Measurements from ENCODE around the gene TBRG4.
A peak's percentile ranks its signal among the peaks of the same experiment; 100 is the strongest.
"Not testable (repeated sequence)": the region's sequence is repeated elsewhere in the genome, so short reads cannot be mapped to it uniquely, and the experiment has no call there.

TBRG4 gene
- total RNA-seq, result 31.5 to 79.5 (median 56.7) reads per million in 18 experiments

GRCh38 chr7:45111298-45112223 is at the start of gene TBRG4:
Gene TBRG4 (minus strand): TSS chr7:45111697. CDS start chr7:45109237, 2,460 bp downstream.
- DNase-seq, result peak; percentile 97 to 98

- DNase-seq, result no peak
These were observed 49.6 kb upstream of the TBRG4 start for GRCh38 chr7:45161138-45161537.

GRCh38 chr7:45160417-45160881 is 49.0 kb upstream of the TBRG4 start:
- no peak for DNase-seq

- DNase-seq, result no peak
These were observed 47.8 kb upstream of the TBRG4 start for GRCh38 chr7:45159296-45159695.

GRCh38 chr7:45158471-45158870 is 47.0 kb upstream of the TBRG4 start:
- DNase-seq, result no peak

- DNase-seq, result no peak
These were observed 46.3 kb upstream of the TBRG4 start, which contains the start of gene RAMP3 for GRCh38 chr7:45157653-45158401. Gene RAMP3 (plus strand): TSS chr7:45157791. CDS start chr7:45157829, 38 bp downstream.

- no peak for DNase-seq
These were observed 45.8 kb upstream of the TBRG4 start for GRCh38 chr7:45157286-45157652.

- DNase-seq, result no peak
These were observed 45.2 kb upstream of the TBRG4 start for GRCh38 chr7:45156516-45157272.

GRCh38 chr7:45155941-45156340 is 44.4 kb upstream of the TBRG4 start:
- no peak for DNase-seq

GRCh38 chr7:45155357-45155900 is 43.9 kb upstream of the TBRG4 start:
- DNase-seq, result no peak

- not testable (repeated sequence) for DNase-seq
These were observed 42.4 kb upstream of the TBRG4 start for GRCh38 chr7:45153861-45154260.

- DNase-seq, result no peak
These were observed 41.7 kb upstream of the TBRG4 start for GRCh38 chr7:45153233-45153632.

GRCh38 chr7:45151967-45152366 is 40.5 kb upstream of the TBRG4 start:
- DNase-seq, result no peak

- DNase-seq, result no peak
These were observed 39.7 kb upstream of the TBRG4 start for GRCh38 chr7:45151131-45151684.

GRCh38 chr7:45150199-45150598 is 38.7 kb upstream of the TBRG4 start:
- no peak for DNase-seq

- DNase-seq, result no peak
These were observed 38.1 kb upstream of the TBRG4 start for GRCh38 chr7:45149606-45150005.

GRCh38 chr7:45148653-45148973 is 37.1 kb upstream of the TBRG4 start:
- DNase-seq, result no peak

GRCh38 chr7:45147858-45148652 is 36.6 kb upstream of the TBRG4 start:
- no peak for DNase-seq

GRCh38 chr7:45146531-45147379 is 35.3 kb upstream of the TBRG4 start:
- no peak for DNase-seq

GRCh38 chr7:45145881-45146280 is 34.4 kb upstream of the TBRG4 start:
- DNase-seq, result no peak
